GM12801 (cell line): ENCODE measurements around the gene CCR3.

Source experiments
- CTCF ChIP-seq: IDR thresholded peaks from one replicate; pipeline ENCODE4 v1.5.1; 2011; ENCODE audit warnings: control low read depth; ENCODE audit not compliant: insufficient read length; ENCODE audit errors: extremely low read depth

CCR3 gene

GRCh38 chr3:46222435-46223161, 19.7 kb upstream of the CCR3 start:
- TF ChIP-seq CTCF = no peak

GRCh38 chr3:46228260-46229242, 13.7 kb upstream of the CCR3 start:
- no peak for TF ChIP-seq CTCF

- no peak for TF ChIP-seq CTCF
Observed at GRCh38 chr3:46231323-46231722, 10.9 kb upstream of the CCR3 start.

- no peak for TF ChIP-seq CTCF
Observed at GRCh38 chr3:46233194-46233593, 9.1 kb upstream of the CCR3 start.

GRCh38 chr3:46235425-46235824, 6.8 kb upstream of the CCR3 start:
- TF ChIP-seq CTCF = no peak

- TF ChIP-seq CTCF = no peak
Observed at GRCh38 chr3:46236294-46237054, 5.8 kb upstream of the CCR3 start.

- TF ChIP-seq CTCF = no peak
Observed at GRCh38 chr3:46238386-46238785, 3.9 kb upstream of the CCR3 start.
